Measurements from ENCODE around the gene CDK3.
"Not testable (repeated sequence)": the region's sequence is repeated elsewhere in the genome, so short reads cannot be mapped to it uniquely, and the experiment has no call there.

Gene CDK3

GRCh38 chr17:76044475-76045007 is 43.9 kb downstream of the CDK3 start:
- DNase-seq: not testable (repeated sequence)

- no peak for DNase-seq
Observed at GRCh38 chr17:76046064-76046463, 45.4 kb downstream of the CDK3 start.

GRCh38 chr17:76048025-76048605 is 47.5 kb downstream of the CDK3 start:
- no peak for DNase-seq

GRCh38 chr17:76048711-76049110 is 48.1 kb downstream of the CDK3 start:
- no peak for DNase-seq

- DNase-seq: no peak
Observed at GRCh38 chr17:76049239-76049638, 48.6 kb downstream of the CDK3 start.

GRCh38 chr17:76049836-76050537 is 49.3 kb downstream of the CDK3 start:
- DNase-seq: no peak

- no peak for DNase-seq
Observed at GRCh38 chr17:76050538-76051467, 50.1 kb downstream of the CDK3 start.

GRCh38 chr17:76051561-76051960 is 50.9 kb downstream of the CDK3 start:
- DNase-seq: no peak

GRCh38 chr17:76053246-76054111 is 52.8 kb downstream of the CDK3 start:
- no peak for DNase-seq

GRCh38 chr17:76054112-76054476 is 53.4 kb downstream of the CDK3 start:
- no peak for DNase-seq
